ENCODE measurements around the gene NR2F1-AS1. TPM values are rescaled to one million over a fixed set of nuclear protein-coding genes. Genes with fewer than 3 reads are reported as not detected.

Gene NR2F1-AS1
- total RNA-seq, result 15.4 and 17.1 TPM in 2 replicates

GRCh38 chr5:93580927-93581445 is at the start of gene NR2F1-AS1:
NR2F1-AS1 (minus strand) TSS chr5:93581219.

DNA sequence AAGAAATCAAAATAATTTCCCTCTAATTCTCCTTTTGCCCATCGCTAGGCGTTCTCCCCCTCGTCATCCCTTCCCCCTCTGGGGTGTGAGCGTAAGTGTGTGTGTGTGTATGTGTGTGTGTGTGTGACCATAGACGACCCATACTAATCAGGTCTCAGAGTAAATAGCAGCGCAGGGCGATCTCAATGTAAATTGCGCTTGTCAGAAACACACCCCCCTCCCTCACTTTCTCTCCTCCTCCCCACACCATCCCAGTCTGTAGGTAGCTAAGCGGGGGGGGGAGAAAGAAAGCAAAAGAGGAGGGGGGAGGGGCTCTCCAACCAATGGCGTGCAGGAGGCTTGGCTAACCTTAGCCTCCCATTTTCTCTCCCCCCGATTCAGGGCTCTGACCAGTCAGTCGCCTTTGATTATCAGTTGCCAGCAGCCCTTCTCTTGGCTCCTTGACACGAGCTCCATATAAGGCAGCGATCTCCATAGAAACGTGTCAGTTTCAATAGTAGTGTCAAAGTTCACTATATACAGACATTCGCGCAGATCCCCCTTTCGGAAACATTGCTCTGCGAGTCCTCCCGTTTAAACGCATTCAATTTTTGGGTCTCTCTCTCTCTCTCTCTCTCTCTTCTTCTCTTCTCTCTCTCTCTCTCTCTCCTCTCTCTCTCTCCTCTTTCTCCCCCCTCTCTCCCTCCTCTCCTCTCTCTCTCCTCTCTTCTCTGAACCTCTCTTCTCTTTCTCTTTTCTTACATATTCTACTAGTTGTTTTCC is 1.8 kb upstream of the NR2F1-AS1 start, which contains the start of gene NR2F1:
NR2F1 (plus strand) TSS at position 546 of the 762 bp plus-strand sequence. CDS start 1,802 bp downstream, outside the sequence.

Other genes starting within 250 kb of the NR2F1-AS1 start
- 17.2 and 19.9 TPM in 2 replicates for gene NR2F1, start 2.0 kb upstream of the NR2F1-AS1 start, total RNA-seq
- 0.89 and 1.2 TPM in 2 replicates for gene POU5F2, start 160.4 kb upstream of the NR2F1-AS1 start, total RNA-seq

Data from smooth muscle cell of the umbilical artery (primary cell).